A549 (cell line): Measurements from ENCODE around the gene CDHR4. TPM values are rescaled to one million over a fixed set of nuclear protein-coding genes. Genes with fewer than 3 reads are reported as not detected.

Experiments used
- ATAC-seq, 2 experiments: fragments of 200-7000 bp in 1 of 2; fragments of >200 bp in 1 of 2; cut with Nextera tagmentation in 1 of 2; cut with Tn5 transposase in 1 of 2; 3 replicates each; pipeline versions ENCODE4 v1.8.0 to v1.9.1; 2018 to 2020; ENCODE audit warnings: mild to moderate bottlenecking in 1 of 2, moderate library complexity in 1 of 2
- CTCF ChIA-PET: fragments of 300-600 bp; sonication (Branson Sonifier 250); formaldehyde crosslinking; extraction: SDS; loops from one replicate; lab custom pipeline; 2021; ENCODE audit warnings: antibody characterized with exemption, inconsistent platforms; lab: Yijun Ruan, JAX
- POLR2A ChIA-PET: fragments of 350-600 bp; formaldehyde crosslinking; extraction: SDS; loops from one replicate; lab custom pipeline; 2021; ENCODE audit warnings: antibody characterized with exemption, inconsistent platforms; lab: Yijun Ruan, JAX
- DNase-seq, 2 experiments: peaks; one replicate each; pipeline versions ENCODE4 v3.0.0 to v3.0.0-alpha.2; 2011 to 2016; ENCODE audit warnings: low read depth in 1 of 2, low spot score in 1 of 2
- FAIRE-seq: peaks from 2 replicates; lab custom pipeline; 2011; peaks lifted over from hg19 to GRCh38; lab: Jason Lieb, UNC
- H3K27ac ChIP-seq, 2 experiments: fragments of >200 bp; sonication (Bioruptor Twin); formaldehyde crosslinking; 3 replicates each; pipeline ENCODE4 v1.5.1; 2016 to 2017
- H3K4me1 ChIP-seq: fragments of >200 bp; sonication (Bioruptor Twin); formaldehyde crosslinking; 3 replicates; pipeline ENCODE4 v1.6.1; 2016
- H3K4me2 ChIP-seq: fragments of >200 bp; sonication (Bioruptor Twin); formaldehyde crosslinking; 3 replicates; pipeline ENCODE4 v1.6.1; 2016
- H3K4me3 ChIP-seq: fragments of >200 bp; sonication (Bioruptor Twin); formaldehyde crosslinking; 3 replicates; pipeline ENCODE4 v1.5.1; 2016
- H3K9me3 ChIP-seq: fragments of >200 bp; sonication (Bioruptor Twin); formaldehyde crosslinking; 3 replicates; pipeline ENCODE4 v1.6.1; 2016
- ATOH8 ChIP-seq: fragments of 250-450 bp; sonication (Bioruptor Pico); IDR thresholded peaks from 2 replicates; pipeline ENCODE4 v1.5.0; 2020; ENCODE audit warnings: low read depth, mild to moderate bottlenecking, moderate library complexity
- CHD4 ChIP-seq: fragments of 200-600 bp; sonication (generic); IDR thresholded peaks from 2 replicates; pipeline ENCODE4 v1.6.1; 2016; ENCODE audit warnings: antibody characterized with exemption, mild to moderate bottlenecking, borderline replicate concordance
- EHMT2 ChIP-seq: fragments of 200-600 bp; sonication (generic); IDR thresholded peaks from 2 replicates; pipeline ENCODE4 v1.6.1; 2016; ENCODE audit warnings: antibody characterized with exemption, low read depth, mild to moderate bottlenecking, moderate library complexity
- ELK1 ChIP-seq: fragments of 150-350 bp; IDR thresholded peaks from 2 replicates; pipeline ENCODE4 v1.6.1; 2014; ENCODE audit warnings: low read depth, mild to moderate bottlenecking, low read length
- EP300 ChIP-seq, 2 experiments: fragments of >200 bp; sonication (Bioruptor Twin); formaldehyde crosslinking; IDR thresholded peaks; 2 replicates in 1 of 2; 3 replicates in 1 of 2; pipeline ENCODE4 v1.6.1; 2016 to 2017
- HES2 ChIP-seq: fragments of >200 bp; sonication (Bioruptor Twin); formaldehyde crosslinking; IDR thresholded peaks from 2 replicates; pipeline ENCODE4 v1.6.1; 2016
- HEYL ChIP-seq: fragments of 250-450 bp; sonication (Bioruptor Pico); IDR thresholded peaks from 2 replicates; pipeline ENCODE4 v1.8.0; 2021; ENCODE audit warnings: mild to moderate bottlenecking, moderate library complexity
- HMGXB4 ChIP-seq: fragments of 250-450 bp; sonication (Bioruptor Pico); IDR thresholded peaks from 2 replicates; pipeline ENCODE4 v1.5.0; 2021; ENCODE audit warnings: mild to moderate bottlenecking, moderate library complexity, borderline replicate concordance
- HOXA7 ChIP-seq: fragments of 250-450 bp; sonication (Bioruptor Pico); IDR thresholded peaks from 2 replicates; pipeline ENCODE4 v1.5.0; 2020; ENCODE audit warnings: mild to moderate bottlenecking, moderate library complexity
- HOXB13 ChIP-seq: fragments of 250-450 bp; sonication (Bioruptor Pico); IDR thresholded peaks from 2 replicates; pipeline ENCODE4 v1.5.0; 2020; ENCODE audit warnings: low read depth, mild to moderate bottlenecking, moderate library complexity
- HOXB5 ChIP-seq: fragments of 250-450 bp; sonication (Bioruptor Pico); IDR thresholded peaks from 2 replicates; pipeline ENCODE4 v1.5.0; 2020; ENCODE audit warnings: mild to moderate bottlenecking, moderate library complexity
- KDM5A ChIP-seq: fragments of 200-600 bp; sonication (generic); IDR thresholded peaks from 2 replicates; pipeline ENCODE4 v1.6.1; 2016; ENCODE audit warnings: antibody characterized with exemption, mild to moderate bottlenecking
- MYC ChIP-seq: IDR thresholded peaks from 2 replicates; pipeline ENCODE4 v1.6.1; 2012; ENCODE audit warnings: mild to moderate bottlenecking, inconsistent platforms, low read length, improper control_type of control experiment, borderline replicate concordance
- PHF8 ChIP-seq: fragments of 200-600 bp; sonication (generic); IDR thresholded peaks from 2 replicates; pipeline ENCODE4 v1.6.1; 2016; ENCODE audit warnings: low read depth, mild to moderate bottlenecking, antibody characterized with exemption, moderate library complexity, borderline replicate concordance
- POLR2A ChIP-seq: IDR thresholded peaks from 2 replicates; pipeline ENCODE4 v1.6.1; 2012; ENCODE audit warnings: mild to moderate bottlenecking, low read length
- POLR2AphosphoS2 ChIP-seq: conservative IDR thresholded peaks from 2 replicates; pipeline ENCODE4 v1.6.1; 2012; ENCODE audit warnings: low read length, improper control_type of control experiment, inconsistent platforms
- RARB ChIP-seq: fragments of 250-450 bp; sonication (Bioruptor Pico); IDR thresholded peaks from 2 replicates; pipeline ENCODE4 v1.8.0; 2021; ENCODE audit warnings: mild to moderate bottlenecking, moderate library complexity
- ZNF302 ChIP-seq: fragments of 250-450 bp; sonication (Bioruptor Pico); IDR thresholded peaks from 2 replicates; pipeline ENCODE4 v1.9.0; 2021; ENCODE audit warnings: inconsistent platforms, mild to moderate bottlenecking, moderate library complexity
- ZSCAN20 ChIP-seq: fragments of 250-450 bp; sonication (Bioruptor Pico); IDR thresholded peaks from 2 replicates; pipeline ENCODE4 v1.8.0; 2022; ENCODE audit warnings: mild to moderate bottlenecking, moderate library complexity
- WGBS: methylation state at CpG from one replicate; pipeline ENCODE4 v1.1.6; 2017; ENCODE audit errors: missing lambda C conversion rate; 5-methylcytosine and 5-hydroxymethylcytosine counted together
- polyA plus RNA-seq, 4 experiments: library from polyadenylated mRNA; depleted of rRNA in 3 of 4; stranded (reverse); fragments of >200 nt; fragmentation: RNase III in 1 of 4; extraction: RNeasy Plus Mini Kit Qiagen cat#74134 plus additional on column Dnase treatment in 1 of 4; gene quantifications; 2 replicates in 3 of 4; 3 replicates in 1 of 4; pipeline ENCODE4 v1.2.3, GENCODE V29; 2011 to 2017

CDHR4 gene
- polyA plus RNA-seq, 2 of the 4 experiments (the other 2 are of a cell fraction): 0.54 to 0.66 TPM

- Histone ChIP-seq H3K4me3 (no peak overlapping the region), H3K9me3 (no peaks in the 10 kb centered on the region), H3K27ac (no peak overlapping the region), H3K4me1 (peaks cover 6% of the 10 kb centered on the region), H3K4me2 (no peak overlapping the region)
- ChIA-PET POLR2A (no interaction called here), CTCF (interaction anchor here (1.6 kb wide), 1 partner anchor 8 kb away, joined by 6 read pairs; the partner anchor contains the start of gene INKA1)
- WGBS: 42% methylated on average over 3 of the region's 4 CpGs
- FAIRE-seq (no peak), ATAC-seq (no peak), DNase-seq (no peak)
- no peak for TF ChIP-seq ELK1
- no peak for TF ChIP-seq HOXB5 (CRISPR knock-in tag)
- TF ChIP-seq RARB: no peak
- no peak for TF ChIP-seq POLR2AphosphoS2
- no peak for TF ChIP-seq ZSCAN20
- TF ChIP-seq HOXB13 (CRISPR knock-in tag): no peak
- TF ChIP-seq EHMT2: no peak
- TF ChIP-seq EP300 (IDR thresholded peaks at IDR 0.05): no peak
- TF ChIP-seq PHF8: no peak
- no peak for TF ChIP-seq KDM5A
- no peak for TF ChIP-seq HMGXB4 (CRISPR knock-in tag)
- no peak for TF ChIP-seq HOXA7 (CRISPR knock-in tag)
- TF ChIP-seq MYC: no peak
- TF ChIP-seq CHD4: no peak
These were observed 5.2 kb downstream of the CDHR4 start for GRCh38 chr3:49794431-49794830.

- Histone ChIP-seq H3K27ac (no peak overlapping the region), H3K4me1 (no peaks in the 10 kb centered on the region), H3K9me3 (no peaks in the 10 kb centered on the region), H3K4me2 (no peak overlapping the region), H3K4me3 (no peak overlapping the region)
- WGBS: 100% methylated on average over 3 of the region's 13 CpGs
- CTCF ChIA-PET: interaction anchor here (1.6 kb wide), 1 partner anchor 9 kb away, joined by 6 read pairs; the partner anchor contains the start of gene INKA1
- ATAC-seq: no peak
- TF ChIP-seq ZNF302 (CRISPR knock-in tag): no peak
- TF ChIP-seq HEYL: no peak
- no peak for TF ChIP-seq HOXA7 (CRISPR knock-in tag)
- no peak for TF ChIP-seq ATOH8 (CRISPR knock-in tag)
- TF ChIP-seq HES2: no peak
- TF ChIP-seq POLR2A: no peak
- TF ChIP-seq, all 56 proteins: peak for 0
- FAIRE-seq: no peak
- POLR2A ChIA-PET: no interaction called here
- no peak for DNase-seq
These were observed 6.1 kb downstream of the CDHR4 start for GRCh38 chr3:49793486-49794085.
